Measurements from ENCODE around the gene NPAS3. TPM values are rescaled to one million over a fixed set of nuclear protein-coding genes. Genes with fewer than 3 reads are reported as not detected.

NPAS3 gene
- total RNA-seq, 6 donors from 2014 or later, result 0.30 to 0.77 (median 0.59) TPM; not detected in 2

DNA sequence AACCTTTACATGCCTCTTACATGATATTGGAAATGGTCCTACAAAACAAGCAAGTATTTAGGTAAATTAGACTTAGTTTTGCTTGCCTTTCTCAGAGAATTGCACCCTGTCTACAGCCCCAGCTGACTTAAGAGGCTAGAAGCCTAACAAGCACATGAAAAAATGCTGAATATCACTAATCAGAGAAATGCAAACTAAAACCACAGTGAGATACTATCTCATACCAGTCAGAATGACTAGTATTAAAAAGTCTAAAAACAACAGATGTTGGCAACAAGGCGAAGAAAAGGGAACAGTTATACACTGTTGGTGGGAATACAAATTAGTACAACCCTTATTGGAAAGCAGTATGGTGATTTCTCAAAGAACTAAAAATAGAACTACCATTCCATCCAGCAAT is 908.4 kb downstream of the NPAS3 start:
- H3K36me3 ChIP-seq, result no peaks in the 10 kb centered on the region
- no peak for TF ChIP-seq POLR2AphosphoS5 (IDR thresholded peaks at IDR 0.05)
- TF ChIP-seq CTCF (IDR thresholded peaks at IDR 0.05), result no peak
- no peak for TF ChIP-seq EP300 (IDR thresholded peaks at IDR 0.05)
- TF ChIP-seq POLR2A (IDR thresholded peaks at IDR 0.05), result no peak
- H3K27me3 ChIP-seq, result no peaks in the 10 kb centered on the region
- no peak overlapping the region for H3K4me3 ChIP-seq
- no peak overlapping the region for H3K27ac ChIP-seq
- H3K4me1 ChIP-seq, result no peaks in the 10 kb centered on the region
- ATAC-seq (ENCODE audit: low FRiP score in 2 of 2) (no peak), DNase-seq (no peak)
- H3K9me3 ChIP-seq, result no peaks in the 10 kb centered on the region
- 77 to 97% methylated on average over 1 of the region's 1 CpG for WGBS, 2 donors

GRCh38 chr14:33848009-33848408 is 909.3 kb downstream of the NPAS3 start:
- DNase-seq, result no peak
- no peak for ATAC-seq (ENCODE audit: low FRiP score in 2 of 2)
- no peaks in the 10 kb centered on the region for H3K27me3 ChIP-seq
- no peak for TF ChIP-seq CTCF (IDR thresholded peaks at IDR 0.05)
- no peak for TF ChIP-seq EP300 (IDR thresholded peaks at IDR 0.05)
- no peak for TF ChIP-seq POLR2A (IDR thresholded peaks at IDR 0.05)
- TF ChIP-seq POLR2AphosphoS5 (IDR thresholded peaks at IDR 0.05), result no peak
- no peak overlapping the region for H3K27ac ChIP-seq
- no peaks in the 10 kb centered on the region for H3K4me1 ChIP-seq
- H3K36me3 ChIP-seq, result no peaks in the 10 kb centered on the region
- H3K4me3 ChIP-seq, result no peak overlapping the region
- WGBS, 2 donors, result 92% methylated on average over 5 of the region's 5 CpGs
- no peaks in the 10 kb centered on the region for H3K9me3 ChIP-seq

GRCh38 chr14:33848706-33849454 is 910.2 kb downstream of the NPAS3 start:
- 69 to 74% methylated on average over 8 of the region's 8 CpGs for whole genome bisulfite sequencing, 2 donors

GRCh38 chr14:33849455-33849801 is 910.7 kb downstream of the NPAS3 start:
- ATAC-seq (ENCODE audit: low FRiP score in 2 of 2) (no peak), DNase-seq (no peak)
- Histone ChIP-seq H3K9me3 (no peaks in the 10 kb centered on the region), H3K27me3 (no peaks in the 10 kb centered on the region), H3K4me1 (no peaks in the 10 kb centered on the region), H3K27ac (no peak overlapping the region), H3K4me3 (no peak overlapping the region), H3K36me3 (no peaks in the 10 kb centered on the region)
- TF ChIP-seq POLR2AphosphoS5 (IDR thresholded peaks at IDR 0.05), result no peak
- no peak for TF ChIP-seq CTCF (IDR thresholded peaks at IDR 0.05)
- TF ChIP-seq EP300 (IDR thresholded peaks at IDR 0.05), result no peak
- no peak for TF ChIP-seq POLR2A (IDR thresholded peaks at IDR 0.05)
- WGBS, 2 donors, result 78 to 96% methylated on average over 1 of the region's 1 CpG

More at GRCh38 chr14:33848706-33849454, 910.2 kb downstream of the NPAS3 start:
- ATAC-seq (ENCODE audit: low FRiP score in 2 of 2) (peak; percentile 71 to 76), DNase-seq (peak in 1 of 2 donors; percentile 37)
- H3K27ac ChIP-seq, result no peak overlapping the region
- TF ChIP-seq EP300 (IDR thresholded peaks at IDR 0.05), result no peak
- peak in 5 of 6 experiments; percentile 22 to 49 (median 45) for TF ChIP-seq CTCF (IDR thresholded peaks at IDR 0.05)
- TF ChIP-seq POLR2A (IDR thresholded peaks at IDR 0.05), result no peak
- no peak for TF ChIP-seq POLR2AphosphoS5 (IDR thresholded peaks at IDR 0.05)
- H3K4me1 ChIP-seq, result no peaks in the 10 kb centered on the region
- H3K9me3 ChIP-seq, result no peaks in the 10 kb centered on the region
- H3K27me3 ChIP-seq, result no peaks in the 10 kb centered on the region
- H3K4me3 ChIP-seq, result no peak overlapping the region
- no peaks in the 10 kb centered on the region for H3K36me3 ChIP-seq

GRCh38 chr14:33850826-33851225 is 912.1 kb downstream of the NPAS3 start:
- no peak overlapping the region for H3K27ac ChIP-seq
- 80 to 82% methylated on average over 7 of the region's 7 CpGs for WGBS, 2 donors
- no peaks in the 10 kb centered on the region for H3K9me3 ChIP-seq
- no peak for ATAC-seq (ENCODE audit: low FRiP score in 2 of 2)
- no peak for DNase-seq
- H3K4me3 ChIP-seq, result no peak overlapping the region
- no peaks in the 10 kb centered on the region for H3K27me3 ChIP-seq
- H3K4me1 ChIP-seq, result no peaks in the 10 kb centered on the region
- H3K36me3 ChIP-seq, result no peaks in the 10 kb centered on the region
- TF ChIP-seq EP300 (IDR thresholded peaks at IDR 0.05), result no peak
